Osteoblast (primary cell): Measurements from ENCODE around the gene TMC4. TPM values are rescaled to one million over a fixed set of nuclear protein-coding genes. Genes with fewer than 3 reads are reported as not detected.

Experiments
- DNase-seq: peaks from one replicate; pipeline ENCODE4 v3.0.0; 2011; ENCODE audit warnings: low spot score, mixed read lengths; ENCODE audit not compliant: insufficient read length; ENCODE audit errors: missing footprints
- H2AFZ ChIP-seq: 2 replicates; pipeline ENCODE4 v1.6.0; 2011; ENCODE audit warnings: mild to moderate bottlenecking, low read length
- H3K27ac ChIP-seq: 2 replicates; pipeline ENCODE4 v1.5.1; 2011; ENCODE audit warnings: mild to moderate bottlenecking, low read depth, low read length, moderate library complexity
- H3K27me3 ChIP-seq: 2 replicates; pipeline ENCODE4 v1.6.0; 2012; ENCODE audit warnings: mild to moderate bottlenecking, control low read depth, inconsistent platforms, low read length, moderate library complexity; ENCODE audit not compliant: insufficient read depth
- H3K36me3 ChIP-seq: 2 replicates; pipeline ENCODE4 v1.5.1; 2011; ENCODE audit warnings: mild to moderate bottlenecking, low read length, control low read depth, moderate library complexity; ENCODE audit not compliant: insufficient read depth
- H3K4me1 ChIP-seq: 2 replicates; pipeline ENCODE4 v1.5.1; 2011; ENCODE audit warnings: mild to moderate bottlenecking, low read length, control low read depth, moderate library complexity; ENCODE audit not compliant: insufficient read depth
- H3K4me2 ChIP-seq: 2 replicates; pipeline ENCODE4 v1.6.0; 2011; ENCODE audit warnings: mild to moderate bottlenecking, low read length; ENCODE audit not compliant: insufficient read depth
- H3K4me3 ChIP-seq: fragments of 200-600 bp; sonication (generic); 3 replicates; pipeline ENCODE4 v1.5.1; 2012; ENCODE audit warnings: mild to moderate bottlenecking, low read length, inconsistent platforms; ENCODE audit not compliant: insufficient read depth
- H3K79me2 ChIP-seq: 2 replicates; pipeline ENCODE4 v1.6.0; 2012; ENCODE audit warnings: mild to moderate bottlenecking, low read length, control low read depth, inconsistent platforms; ENCODE audit not compliant: insufficient read depth
- H3K9me3 ChIP-seq: 2 replicates; pipeline ENCODE4 v1.5.1; 2011; ENCODE audit warnings: low read depth, low read length, control low read depth
- H4K20me1 ChIP-seq: 2 replicates; pipeline ENCODE4 v1.6.0; 2012; ENCODE audit warnings: mild to moderate bottlenecking, low read length, control low read depth; ENCODE audit not compliant: insufficient read depth
- CTCF ChIP-seq: IDR thresholded peaks from 2 replicates; pipeline ENCODE4 v1.5.1; 2011; ENCODE audit warnings: mild to moderate bottlenecking, low read depth, low read length, moderate library complexity; ENCODE audit errors: extremely low read depth
- total RNA-seq: library from RNA; depleted of rRNA; stranded (reverse); fragments of >200 nt; gene quantifications from 2 replicates; pipeline ENCODE4 v1.2.3, GENCODE V29; 2012

Gene TMC4
- total RNA-seq, 1 donor: 0.72 TPM

DNA sequence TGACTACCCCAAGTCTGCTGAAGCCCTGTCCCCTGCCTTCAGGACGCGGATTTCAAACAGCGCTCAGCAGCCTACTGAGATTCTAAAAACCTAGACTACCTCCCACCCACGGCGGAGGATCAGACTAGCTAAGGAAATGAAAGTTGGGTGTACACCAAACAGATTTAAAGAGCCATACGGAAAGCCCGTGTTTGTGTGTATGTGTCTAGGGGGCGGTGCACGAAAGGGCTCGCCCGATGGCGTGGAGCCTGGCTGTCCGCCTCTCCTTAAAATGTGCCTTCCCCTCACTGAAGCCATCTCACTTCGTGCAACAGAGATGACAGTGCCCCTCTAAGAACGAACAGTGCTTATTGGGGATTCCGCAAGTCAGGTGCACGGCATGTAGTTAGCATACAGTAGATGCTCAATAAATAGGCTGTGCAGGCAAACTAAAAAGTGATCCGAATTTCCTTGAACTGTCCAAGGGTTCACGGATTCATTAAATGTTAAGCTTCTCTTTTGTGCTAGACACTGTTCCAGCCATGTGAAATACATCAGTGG is 14.1 kb downstream of the TMC4 start:
- peaks cover 13% of the 10 kb centered on the region for H3K79me2 ChIP-seq
- peak overlapping the region; percentile 98 for H3K27ac ChIP-seq
- peaks cover 42% of the 10 kb centered on the region for H3K36me3 ChIP-seq
- H2AFZ ChIP-seq: peak overlapping the region; percentile 93
- H3K4me1 ChIP-seq: peaks cover 33% of the 10 kb centered on the region
- H3K27me3 ChIP-seq: peaks cover 4% of the 10 kb centered on the region
- H3K4me3 ChIP-seq: peak overlapping the region; percentile 98
- peak overlapping the region; percentile 99 for H3K4me2 ChIP-seq
- no peaks in the 10 kb centered on the region for H3K9me3 ChIP-seq
- no peak for DNase-seq
- no peak for TF ChIP-seq CTCF
- H4K20me1 ChIP-seq: peaks cover 12% of the 10 kb centered on the region

DNA sequence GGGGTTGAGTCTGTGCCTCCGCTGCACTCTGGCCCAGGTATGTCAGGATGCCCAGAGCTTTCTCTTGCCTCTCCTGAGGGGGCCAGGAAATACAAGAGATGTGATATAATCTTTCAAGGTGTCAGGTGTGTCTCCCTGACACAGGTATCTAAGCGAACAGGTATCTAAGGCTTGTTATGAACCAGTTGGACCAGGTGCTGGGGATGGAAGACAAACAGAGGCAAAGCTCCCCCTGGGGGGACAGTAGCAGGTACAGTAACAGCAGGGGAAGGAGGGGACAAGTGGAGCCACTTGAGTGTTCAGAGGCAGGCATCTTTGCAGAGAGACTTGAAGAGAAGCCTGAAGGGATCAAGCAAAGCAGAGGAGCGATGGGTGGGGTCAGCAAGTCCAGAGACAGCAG is 16.0 kb downstream of the TMC4 start:
- Histone ChIP-seq H3K36me3 (peaks cover 59% of the 10 kb centered on the region), H3K27ac (no peak overlapping the region), H3K4me1 (peaks cover 43% of the 10 kb centered on the region), H3K4me3 (no peak overlapping the region), H3K9me3 (no peaks in the 10 kb centered on the region), H3K79me2 (peaks cover 13% of the 10 kb centered on the region), H4K20me1 (peaks cover 16% of the 10 kb centered on the region), H3K4me2 (no peak overlapping the region), H2AFZ (no peak overlapping the region), H3K27me3 (no peaks in the 10 kb centered on the region)
- no peak for DNase-seq
- TF ChIP-seq CTCF: no peak

DNA sequence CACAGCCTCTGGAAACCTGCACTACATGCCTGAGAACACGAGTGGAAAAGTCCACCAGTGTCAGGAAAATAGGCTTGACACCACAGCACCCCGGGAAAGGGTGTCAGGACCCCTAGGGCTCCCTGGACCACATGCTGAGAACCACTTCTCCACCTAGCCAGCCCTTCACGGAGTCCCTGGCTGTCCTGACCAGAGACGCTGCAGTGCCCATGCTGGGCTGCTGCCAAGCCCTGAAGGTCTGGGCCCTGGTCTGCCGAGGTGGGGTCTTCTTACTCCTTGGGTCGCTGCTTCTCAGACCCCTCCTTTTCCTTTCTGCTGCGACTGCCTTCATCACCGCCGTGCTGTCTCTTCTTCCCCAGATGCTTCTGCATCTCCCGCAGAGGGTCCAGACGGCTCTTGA is 16.5 kb downstream of the TMC4 start:
- TF ChIP-seq CTCF: no peak
- Histone ChIP-seq H3K4me2 (no peak overlapping the region), H2AFZ (no peak overlapping the region), H4K20me1 (peaks cover 16% of the 10 kb centered on the region), H3K27me3 (no peaks in the 10 kb centered on the region), H3K4me3 (no peak overlapping the region), H3K27ac (no peak overlapping the region), H3K36me3 (peaks cover 64% of the 10 kb centered on the region), H3K4me1 (peaks cover 43% of the 10 kb centered on the region), H3K79me2 (peaks cover 13% of the 10 kb centered on the region), H3K9me3 (no peaks in the 10 kb centered on the region)
- DNase-seq: no peak

- no peak for TF ChIP-seq CTCF
- Histone ChIP-seq H3K36me3 (peaks cover 68% of the 10 kb centered on the region), H3K9me3 (no peaks in the 10 kb centered on the region), H2AFZ (no peak overlapping the region), H3K4me2 (no peak overlapping the region), H4K20me1 (peaks cover 19% of the 10 kb centered on the region), H3K4me1 (peaks cover 39% of the 10 kb centered on the region), H3K4me3 (no peak overlapping the region), H3K27ac (no peak overlapping the region), H3K79me2 (peaks cover 13% of the 10 kb centered on the region), H3K27me3 (no peaks in the 10 kb centered on the region)
- no peak for DNase-seq
Observed at GRCh38 chr19:54155694-54156093, 17.3 kb downstream of the TMC4 start.
